Ovary (tissue), 9 donors: ENCODE data around the gene NSG2. TPM values are rescaled to one million over a fixed set of nuclear protein-coding genes. Genes with fewer than 3 reads are reported as not detected.
"Not testable (repeated sequence)": the region's sequence is repeated elsewhere in the genome, so short reads cannot be mapped to it uniquely, and the experiment has no call there.

Experiments used
- DNase-seq, 5 donors: peaks; one replicate each; pipeline ENCODE4 v3.0.0-alpha.2; 2019 to 2020
- H3K27ac ChIP-seq, 2 donors: fragments of 200-600 bp; one replicate each; pipeline versions ENCODE4 v1.5.1 to v1.8.0; 2019 to 2022
- H3K27me3 ChIP-seq: fragments of 200-600 bp; one replicate; pipeline ENCODE4 v1.8.0; 2022
- H3K36me3 ChIP-seq: fragments of 200-600 bp; sonication (generic); one replicate; pipeline ENCODE4 v1.5.1; 2019
- H3K4me1 ChIP-seq: one replicate; pipeline ENCODE4 v1.8.1; 2013; ENCODE audit warnings: mild to moderate bottlenecking, moderate library complexity; ENCODE audit not compliant: insufficient read depth
- H3K4me3 ChIP-seq: fragments of 200-600 bp; sonication (generic); one replicate; pipeline ENCODE4 v1.5.1; 2017
- H3K9me3 ChIP-seq, 2 donors: fragments of 200-600 bp in 1 of 2; sonication (generic) in 1 of 2; one replicate each; pipeline versions ENCODE4 v1.5.1 to v1.8.1; 2013 to 2019; ENCODE audit warnings: mild to moderate bottlenecking in 1 of 2, moderate library complexity in 1 of 2
- EP300 ChIP-seq: sonication (generic); formaldehyde crosslinking; IDR thresholded peaks from one replicate; pipeline ENCODE4 v1.6.1; 2017; ENCODE audit warnings: antibody characterized with exemption
- POLR2A ChIP-seq: fragments of 450-650 bp; IDR thresholded peaks from one replicate; pipeline ENCODE4 v1.6.1; 2017; ENCODE audit warnings: antibody characterized with exemption, mild to moderate bottlenecking, moderate library complexity
- WGBS, 3 donors: extraction: QIAGEN DNeasy Blood & Tissue Kit in 1 of 3; methylation state at CpG; one replicate each; pipeline versions ENCODE4 v1.1.5 to v1.1.7; 2013 to 2017; 5-methylcytosine and 5-hydroxymethylcytosine counted together
- intact Hi-C, 4 donors: fragments of 100-400 bp; cut with DNase I; formaldehyde crosslinking; loops; one replicate each; pipeline versions ENCODE4 v1.11.0 to v1.15.1; 2022 to 2023
- polyA plus RNA-seq, 2 donors: library from polyadenylated mRNA; stranded (reverse); fragments of 200-250 nt in 1 of 2; fragments of 350-450 nt in 1 of 2; fragmentation: Illumina TruSeq in 1 of 2; extraction: RNeasy Lipid Tissue Mini Kit (QIAGEN cat#74804) in 1 of 2; gene quantifications; one replicate each; pipeline ENCODE4 v1.2.3, GENCODE V29; 2013 to 2014
- total RNA-seq, 7 donors: library from RNA; depleted of rRNA in 2 of 7; stranded (reverse); fragments of >200 nt in 2 of 7; fragmentation: NEBNext Ultra II Directional in 3 of 7; extraction: Animal tissue kit (Norgen Biotek cat#: 25700) in 3 of 7; gene quantifications; one replicate each; pipeline versions ENCODE4 v1.1.0 to v1.2.4, GENCODE V29; 2016 to 2023
- TF ChIP-seq, protein P1 (sequence below), 3 donors: fragments of 450-650 bp in 2 of 3; fragments of 200-600 bp in 1 of 3; IDR thresholded peaks; one replicate each; pipeline versions ENCODE4 v1.5.1 to v1.8.0; 2016 to 2022; ENCODE audit warnings: antibody characterized with exemption in 3 of 3, mild to moderate bottlenecking in 1 of 3
- donor health status: DM: no; HTN: no; CAD: no; lungs with moderate emphysema.
- donor health status: DM: no; HTN: no; CAD: no.
- donor health status: Bipolar disorder and iron deficiency.
- donor health status: DM: yes; HTN: yes; CAD: no.
- donor health status: DM: no; HTN: no; CAD: no.
- donor health status: DM: yes; HTN: yes; CAD: no.

The NSG2 gene
- total and polyA plus RNA-seq, 9 donors: not detected

DNA sequence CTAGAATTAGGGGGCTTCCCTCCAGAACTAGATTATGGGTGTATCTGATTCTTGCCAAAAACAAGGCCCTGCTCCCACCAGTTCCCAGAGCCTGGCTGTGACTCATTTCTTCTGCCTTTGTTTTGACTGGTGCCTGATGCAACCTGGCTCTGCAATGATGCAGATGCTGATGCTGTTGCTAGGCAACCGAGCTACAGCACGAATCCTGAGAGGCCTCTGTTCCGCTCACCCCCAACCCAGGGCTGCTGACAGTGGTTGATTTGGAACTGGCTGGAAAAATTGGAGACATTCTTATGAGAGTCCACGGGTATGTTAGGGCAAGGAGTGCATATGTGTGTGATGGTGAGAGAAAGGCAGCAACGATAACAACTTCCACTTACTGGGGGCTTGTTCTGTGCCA, 100.3 kb downstream of the NSG2 start:
- no peaks in the 10 kb centered on the region for H3K4me1 ChIP-seq
- WGBS, 3 donors: 64 to 70% (median 65%) methylated on average over 5 of the region's 5 CpGs
- no peak overlapping the region for H3K4me3 ChIP-seq
- DNase-seq: no peak
- intact Hi-C loops: no loop called here
- H3K27ac ChIP-seq: no peak overlapping the region
- no peaks in the 10 kb centered on the region for H3K9me3 ChIP-seq
- TF ChIP-seq EP300 (no peak), POLR2A (no peak)
- TF ChIP-seq, protein P1, sequence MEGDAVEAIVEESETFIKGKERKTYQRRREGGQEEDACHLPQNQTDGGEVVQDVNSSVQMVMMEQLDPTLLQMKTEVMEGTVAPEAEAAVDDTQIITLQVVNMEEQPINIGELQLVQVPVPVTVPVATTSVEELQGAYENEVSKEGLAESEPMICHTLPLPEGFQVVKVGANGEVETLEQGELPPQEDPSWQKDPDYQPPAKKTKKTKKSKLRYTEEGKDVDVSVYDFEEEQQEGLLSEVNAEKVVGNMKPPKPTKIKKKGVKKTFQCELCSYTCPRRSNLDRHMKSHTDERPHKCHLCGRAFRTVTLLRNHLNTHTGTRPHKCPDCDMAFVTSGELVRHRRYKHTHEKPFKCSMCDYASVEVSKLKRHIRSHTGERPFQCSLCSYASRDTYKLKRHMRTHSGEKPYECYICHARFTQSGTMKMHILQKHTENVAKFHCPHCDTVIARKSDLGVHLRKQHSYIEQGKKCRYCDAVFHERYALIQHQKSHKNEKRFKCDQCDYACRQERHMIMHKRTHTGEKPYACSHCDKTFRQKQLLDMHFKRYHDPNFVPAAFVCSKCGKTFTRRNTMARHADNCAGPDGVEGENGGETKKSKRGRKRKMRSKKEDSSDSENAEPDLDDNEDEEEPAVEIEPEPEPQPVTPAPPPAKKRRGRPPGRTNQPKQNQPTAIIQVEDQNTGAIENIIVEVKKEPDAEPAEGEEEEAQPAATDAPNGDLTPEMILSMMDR (IDR thresholded peaks at IDR 0.05): no peak
- H3K36me3 ChIP-seq: no peaks in the 10 kb centered on the region
- no peaks in the 10 kb centered on the region for H3K27me3 ChIP-seq

DNA sequence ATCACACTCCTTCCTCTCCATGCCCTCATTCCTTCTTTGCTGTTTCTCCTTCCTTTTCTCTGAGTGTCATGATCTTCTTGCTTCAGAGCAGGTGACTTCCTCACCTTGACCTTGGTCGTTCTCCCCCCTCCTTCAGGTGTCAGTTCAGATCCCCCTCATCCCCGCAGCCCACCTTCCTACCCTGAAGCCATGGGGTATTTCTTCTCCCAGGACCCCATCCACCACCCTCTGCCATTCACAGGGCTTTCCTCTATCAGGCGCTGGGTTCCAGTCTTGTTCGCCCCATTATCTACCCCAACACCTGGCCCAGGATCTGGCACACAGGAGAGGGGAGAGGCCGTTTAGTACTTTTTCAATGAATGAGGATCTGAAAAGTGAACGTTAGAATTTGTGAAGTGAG, 101.0 kb downstream of the NSG2 start:
- intact Hi-C loops: no loop called here
- Histone ChIP-seq H3K27ac (no peak overlapping the region), H3K27me3 (no peaks in the 10 kb centered on the region), H3K4me3 (no peak overlapping the region), H3K36me3 (no peaks in the 10 kb centered on the region), H3K4me1 (no peaks in the 10 kb centered on the region), H3K9me3 (no peaks in the 10 kb centered on the region)
- no peak for DNase-seq
- WGBS, 3 donors: 68 to 78% (median 75%) methylated on average over 6 of the region's 6 CpGs
- TF ChIP-seq, protein P1 (IDR thresholded peaks at IDR 0.05): no peak
- TF ChIP-seq EP300 (no peak), POLR2A (no peak)

DNA sequence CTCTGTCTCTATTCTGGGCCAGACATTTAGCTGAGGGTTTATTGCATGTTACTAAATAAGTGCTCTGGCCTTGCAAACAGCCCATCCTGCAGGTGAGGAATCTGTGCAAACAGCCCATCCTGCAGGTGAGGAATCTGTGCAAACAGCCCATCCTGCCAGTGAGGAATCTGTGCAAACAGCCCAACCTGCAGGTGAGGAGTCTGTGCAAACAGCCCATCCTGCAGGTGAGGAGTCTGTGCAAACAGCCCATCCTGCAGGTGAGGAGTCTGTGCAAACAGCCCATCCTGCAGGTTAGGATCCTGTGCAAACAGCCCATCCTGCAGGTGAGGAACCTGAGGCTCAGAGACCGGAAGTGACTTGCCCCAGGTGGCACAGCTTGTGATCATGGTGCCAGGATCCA, 101.5 kb downstream of the NSG2 start:
- H3K4me3 ChIP-seq, H3K27me3 ChIP-seq, H3K27ac ChIP-seq, H3K9me3 ChIP-seq, DNase-seq, H3K4me1 ChIP-seq, intact Hi-C loops, H3K36me3 ChIP-seq: not testable (repeated sequence)
- WGBS, 3 donors: 79 to 81% (median 80%) methylated on average over 1 of the region's 1 CpG

DNA sequence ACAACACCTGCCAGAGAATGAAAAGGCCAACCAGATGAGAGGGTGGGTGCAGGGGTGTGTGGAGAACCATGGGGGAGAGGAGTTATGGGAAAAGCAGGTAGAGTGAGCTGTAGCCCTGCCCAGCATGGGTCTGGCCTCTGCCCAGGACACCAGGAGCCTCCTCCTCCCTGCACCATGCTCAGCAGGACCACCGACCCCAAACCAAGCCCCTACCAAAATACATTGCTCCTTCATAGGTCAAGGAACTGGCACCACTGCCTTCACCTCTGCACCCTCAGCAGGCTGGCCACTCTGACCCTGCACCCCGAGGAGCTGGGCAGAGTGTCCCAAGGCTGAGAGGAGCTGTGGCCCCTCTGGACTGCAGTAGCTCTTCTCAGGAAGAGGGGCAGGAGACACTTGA, 102.0 kb downstream of the NSG2 start:
- H3K36me3 ChIP-seq: no peaks in the 10 kb centered on the region
- H3K9me3 ChIP-seq: no peaks in the 10 kb centered on the region
- DNase-seq: no peak
- intact Hi-C loops: no loop called here
- TF ChIP-seq POLR2A (no peak), EP300 (no peak)
- TF ChIP-seq, protein P1 (IDR thresholded peaks at IDR 0.05): no peak
- 72 to 96% (median 88%) methylated on average over 2 of the region's 2 CpGs for WGBS, 3 donors
- H3K4me3 ChIP-seq: no peak overlapping the region
- no peaks in the 10 kb centered on the region for H3K27me3 ChIP-seq
- H3K27ac ChIP-seq: no peak overlapping the region
- no peaks in the 10 kb centered on the region for H3K4me1 ChIP-seq

DNA sequence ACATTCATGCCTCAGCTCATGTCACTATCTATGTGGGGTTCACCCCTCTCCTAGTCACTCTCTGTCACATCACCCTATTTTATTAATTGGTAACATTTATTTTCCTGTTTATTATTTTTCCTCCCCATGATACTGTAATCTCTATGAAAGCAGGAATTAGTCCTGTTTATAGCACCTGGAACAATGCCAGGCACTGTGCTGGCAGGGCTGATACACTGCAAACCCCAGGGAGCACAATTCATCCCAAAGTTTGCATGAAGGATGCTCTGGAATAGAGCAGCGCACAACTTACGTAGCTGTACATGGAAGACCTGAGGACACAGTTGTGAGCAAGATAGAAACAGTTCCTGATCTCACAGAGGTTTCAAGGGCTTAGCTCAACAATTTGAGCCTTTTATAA, 103.2 kb downstream of the NSG2 start:
- Histone ChIP-seq H3K9me3 (no peaks in the 10 kb centered on the region), H3K4me3 (no peak overlapping the region), H3K27ac (no peak overlapping the region), H3K27me3 (no peaks in the 10 kb centered on the region), H3K36me3 (no peaks in the 10 kb centered on the region), H3K4me1 (no peaks in the 10 kb centered on the region)
- no peak for TF ChIP-seq POLR2A
- no peak for DNase-seq
- intact Hi-C loops: no loop called here
- 72 to 87% (median 84%) methylated on average over 2 of the region's 2 CpGs for WGBS, 3 donors

DNA sequence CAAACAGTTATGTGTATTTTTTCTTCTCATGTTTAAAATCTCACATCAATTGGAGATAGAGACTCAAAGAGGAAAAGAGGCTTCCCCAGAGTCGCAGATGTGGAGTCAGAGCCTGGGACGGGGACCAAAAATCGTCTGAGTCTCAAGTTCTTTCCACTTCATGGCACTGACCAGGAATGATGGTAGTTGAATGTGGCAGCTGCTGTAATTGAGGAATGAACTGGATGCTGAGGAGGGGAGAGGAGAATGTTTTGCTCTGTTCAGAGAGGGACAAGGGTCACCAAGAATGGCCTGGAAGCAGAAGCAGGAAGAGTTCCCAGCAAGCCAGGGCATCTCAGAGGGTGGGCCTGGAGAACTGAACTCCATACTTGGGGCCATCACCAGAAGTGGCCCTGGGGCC, 103.9 kb downstream of the NSG2 start:
- no peak overlapping the region for H3K4me3 ChIP-seq
- no peaks in the 10 kb centered on the region for H3K4me1 ChIP-seq
- WGBS, 3 donors: 66 to 89% (median 88%) methylated on average over 3 of the region's 3 CpGs
- DNase-seq: no peak
- intact Hi-C loops: no loop called here
- no peak overlapping the region for H3K27ac ChIP-seq
- TF ChIP-seq EP300: no peak
- TF ChIP-seq, protein P1 (IDR thresholded peaks at IDR 0.05): no peak
- no peak for TF ChIP-seq POLR2A
- H3K27me3 ChIP-seq: no peaks in the 10 kb centered on the region
- no peaks in the 10 kb centered on the region for H3K36me3 ChIP-seq
- H3K9me3 ChIP-seq: no peaks in the 10 kb centered on the region
